SJSA1 (cell line): ENCODE measurements around the gene FAM107A. TPM values are rescaled to one million over a fixed set of nuclear protein-coding genes. Genes with fewer than 3 reads are reported as not detected.

Experiments
- DNase-seq, 2 experiments: peaks; one replicate each; pipeline ENCODE4 v3.0.0-alpha.2; 2015 to 2020; ENCODE audit warnings: low spot score in 2 of 2, low read depth in 1 of 2
- H3K27ac ChIP-seq: fragments of 250-450 bp; sonication (Bioruptor Pico); 2 replicates; pipeline ENCODE4 v1.5.1; 2020; ENCODE audit warnings: mild to moderate bottlenecking, moderate library complexity
- H3K27me3 ChIP-seq: fragments of 250-450 bp; sonication (Bioruptor Pico); replicated peaks from 2 replicates; pipeline ENCODE4 v1.5.1; 2020; ENCODE audit warnings: mild to moderate bottlenecking, moderate library complexity
- H3K36me3 ChIP-seq: fragments of 250-450 bp; sonication (Bioruptor Pico); 2 replicates; pipeline ENCODE4 v1.5.1; 2020; ENCODE audit warnings: mild to moderate bottlenecking
- H3K4me1 ChIP-seq: fragments of 250-450 bp; sonication (Bioruptor Pico); replicated peaks from 2 replicates; pipeline ENCODE4 v1.6.1; 2021; ENCODE audit warnings: mild to moderate bottlenecking
- H3K4me3 ChIP-seq: fragments of 250-450 bp; sonication (Bioruptor Pico); 2 replicates; pipeline ENCODE4 v1.5.1; 2020; ENCODE audit warnings: mild to moderate bottlenecking
- H3K9me3 ChIP-seq: fragments of 250-450 bp; sonication (Bioruptor Pico); replicated peaks from 2 replicates; pipeline ENCODE4 v1.5.1; 2020; ENCODE audit warnings: mild to moderate bottlenecking
- total RNA-seq: library from RNA; depleted of rRNA; stranded (reverse); fragments of >200 nt; shearing (Covaris generic); gene quantifications from 2 replicates; pipeline ENCODE4 v1.2.3, GENCODE V29; 2014

Gene FAM107A
- total RNA-seq, 1 experiment from 2014 or later, result not detected

- no peak for DNase-seq
- Histone ChIP-seq H3K36me3 (no peaks in the 10 kb centered on the region), H3K27me3 (no peaks in the 10 kb centered on the region), H3K27ac (no peak overlapping the region), H3K9me3 (no peaks in the 10 kb centered on the region), H3K4me3 (no peak overlapping the region), H3K4me1 (no peaks in the 10 kb centered on the region)
These were observed 22.0 kb downstream of the FAM107A start for GRCh38 chr3:58555203-58555602.

- no peaks in the 10 kb centered on the region for H3K36me3 ChIP-seq
- DNase-seq, result no peak
- no peaks in the 10 kb centered on the region for H3K4me1 ChIP-seq
- H3K27ac ChIP-seq, result no peak overlapping the region
- H3K4me3 ChIP-seq, result no peak overlapping the region
- H3K9me3 ChIP-seq, result no peaks in the 10 kb centered on the region
- no peaks in the 10 kb centered on the region for H3K27me3 ChIP-seq
These were observed 24.2 kb downstream of the FAM107A start for GRCh38 chr3:58553003-58553402.

- DNase-seq, result no peak
- no peaks in the 10 kb centered on the region for H3K27me3 ChIP-seq
- H3K4me3 ChIP-seq, result no peak overlapping the region
- H3K36me3 ChIP-seq, result no peaks in the 10 kb centered on the region
- H3K4me1 ChIP-seq, result no peaks in the 10 kb centered on the region
- no peak overlapping the region for H3K27ac ChIP-seq
- no peaks in the 10 kb centered on the region for H3K9me3 ChIP-seq
These were observed 25.5 kb downstream of the FAM107A start for GRCh38 chr3:58551636-58552180.

- H3K4me3 ChIP-seq, result no peak overlapping the region
- H3K27ac ChIP-seq, result peak overlapping the region; percentile 20; the same call in 1 of the 2 replicates
- peak in 1 of 2 experiments; percentile 75 for DNase-seq
- H3K4me1 ChIP-seq, result peaks cover 4% of the 10 kb centered on the region
- H3K36me3 ChIP-seq, result no peaks in the 10 kb centered on the region
- no peaks in the 10 kb centered on the region; the same call in 1 of the 2 replicates for H3K27me3 ChIP-seq
- 0 out of 2 replicates have a peak, but pooled peaks cover 2% of the 10 kb centered on the region for H3K9me3 ChIP-seq
These were observed 32.6 kb downstream of the FAM107A start for GRCh38 chr3:58544541-58544940.

GRCh38 chr3:58540176-58540858 lies 36.9 kb downstream of the FAM107A start:
- Histone ChIP-seq H3K27ac (no peak overlapping the region), H3K36me3 (no peaks in the 10 kb centered on the region), H3K9me3 (no peaks in the 10 kb centered on the region), H3K4me1 (peaks cover 4% of the 10 kb centered on the region), H3K27me3 (no peaks in the 10 kb centered on the region; the same call in 1 of the 2 replicates), H3K4me3 (no peak overlapping the region)
- DNase-seq, result no peak

GRCh38 chr3:58539626-58540025 lies 37.6 kb downstream of the FAM107A start:
- H3K27me3 ChIP-seq, result no peaks in the 10 kb centered on the region; the same call in 1 of the 2 replicates
- DNase-seq, result no peak
- H3K4me1 ChIP-seq, result peaks cover 4% of the 10 kb centered on the region
- no peak overlapping the region for H3K27ac ChIP-seq
- H3K36me3 ChIP-seq, result no peaks in the 10 kb centered on the region
- H3K4me3 ChIP-seq, result no peak overlapping the region
- no peaks in the 10 kb centered on the region for H3K9me3 ChIP-seq

- no peak overlapping the region for H3K27ac ChIP-seq
- no peaks in the 10 kb centered on the region for H3K9me3 ChIP-seq
- DNase-seq, result no peak
- H3K27me3 ChIP-seq, result no peaks in the 10 kb centered on the region; the same call in 1 of the 2 replicates
- H3K4me1 ChIP-seq, result peaks cover 4% of the 10 kb centered on the region; the same call in 1 of the 2 replicates
- H3K4me3 ChIP-seq, result no peak overlapping the region
- H3K36me3 ChIP-seq, result no peaks in the 10 kb centered on the region
These were observed 39.5 kb downstream of the FAM107A start for GRCh38 chr3:58537412-58538301.

- no peak within 1 kb of the TSS for H3K4me3 ChIP-seq
- H3K4me1 ChIP-seq, result peaks cover 6% of the 10 kb centered on the region; the same call in 1 of the 2 replicates
- H3K36me3 ChIP-seq, result no peaks in the 10 kb centered on the region
- no peak for DNase-seq
- no peak within 1 kb of the TSS for H3K27ac ChIP-seq
- no peaks in the 10 kb centered on the region for H3K9me3 ChIP-seq
- no peaks in the 10 kb centered on the region; the same call in 1 of the 2 replicates for H3K27me3 ChIP-seq
These were observed 40.4 kb downstream of the FAM107A start, which contains the start of gene ACOX2 for GRCh38 chr3:58536501-58537411. Gene ACOX2, minus strand, starts transcription at chr3:58537190. Its CDS starts 2,084 bp downstream, at chr3:58535106.

- H3K36me3 ChIP-seq, result no peaks in the 10 kb centered on the region
- H3K4me3 ChIP-seq, result no peak overlapping the region
- H3K9me3 ChIP-seq, result no peaks in the 10 kb centered on the region
- H3K27ac ChIP-seq, result no peak overlapping the region
- DNase-seq, result no peak
- no peaks in the 10 kb centered on the region for H3K27me3 ChIP-seq
- H3K4me1 ChIP-seq, result peaks cover 6% of the 10 kb centered on the region; the same call in 1 of the 2 replicates
These were observed 41.4 kb downstream of the FAM107A start for GRCh38 chr3:58535531-58536500.

GRCh38 chr3:58534592-58535494 lies 42.3 kb downstream of the FAM107A start:
- H3K36me3 ChIP-seq, result no peaks in the 10 kb centered on the region
- no peaks in the 10 kb centered on the region for H3K27me3 ChIP-seq
- no peaks in the 10 kb centered on the region for H3K9me3 ChIP-seq
- no peak overlapping the region for H3K4me3 ChIP-seq
- DNase-seq, result no peak
- no peak overlapping the region for H3K27ac ChIP-seq
- peaks cover 6% of the 10 kb centered on the region; the same call in 1 of the 2 replicates for H3K4me1 ChIP-seq

GRCh38 chr3:58532794-58533220 lies 44.4 kb downstream of the FAM107A start:
- H3K27ac ChIP-seq, result no peak overlapping the region
- no peak overlapping the region for H3K4me3 ChIP-seq
- no peaks in the 10 kb centered on the region for H3K27me3 ChIP-seq
- no peaks in the 10 kb centered on the region for H3K9me3 ChIP-seq
- peak; percentile 59 to 71 for DNase-seq
- peaks cover 6% of the 10 kb centered on the region; the same call in 1 of the 2 replicates for H3K4me1 ChIP-seq
- no peaks in the 10 kb centered on the region for H3K36me3 ChIP-seq
